ENCODE measurements around the gene AGK.

- TF ChIP-seq CTCF (IDR thresholded peaks at IDR 0.05; ENCODE audit: insufficient read depth, low read length, poor library complexity, severe bottlenecking) (no peak), EZH2phosphoT487 (conservative IDR thresholded peaks at IDR 0.05; ENCODE audit: low read length) (no peak)
Measured at GRCh38 chr7:141590666-141591065, 39.5 kb downstream of the AGK start.

Measured in SU-DHL-6 (cell line).